GM19452 (cell line): Measurements from ENCODE around the gene MASP1.
"Not testable (repeated sequence)": the region's sequence is repeated elsewhere in the genome, so short reads cannot be mapped to it uniquely, and the experiment has no call there.

Experiments used
- ATAC-seq: cut with Tn5 transposase; IDR thresholded peaks from one replicate; pipeline ENCODE4 v1.9.1; 2021; ENCODE audit not compliant: unreplicated experiment

MASP1 gene

GRCh38 chr3:187267306-187267705, 24.2 kb downstream of the MASP1 start:
- ATAC-seq = no peak

DNA sequence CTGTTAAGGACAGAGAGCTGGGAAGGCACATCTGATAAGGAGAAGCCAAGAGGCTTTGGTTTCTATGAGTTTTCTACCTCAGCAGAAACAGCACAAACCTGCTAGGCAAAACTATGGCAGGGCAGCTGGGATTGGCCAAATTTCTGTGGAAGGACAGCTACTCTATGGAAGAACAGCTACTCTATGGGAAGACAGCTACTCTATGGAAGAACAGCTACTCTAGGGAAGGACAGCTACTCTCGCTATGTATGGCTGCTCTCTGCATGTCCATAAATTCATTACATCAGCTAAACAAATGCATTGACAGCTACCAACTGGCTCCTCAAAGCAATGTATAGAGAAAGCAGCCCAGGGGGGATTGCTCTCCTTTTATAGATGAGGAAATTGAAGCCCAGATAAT, 24.8 kb downstream of the MASP1 start:
- ATAC-seq = no peak

GRCh38 chr3:187265461-187265955, 26.0 kb downstream of the MASP1 start:
- no peak for ATAC-seq

- ATAC-seq = no peak
Observed at GRCh38 chr3:187264911-187265310, 26.6 kb downstream of the MASP1 start.

DNA sequence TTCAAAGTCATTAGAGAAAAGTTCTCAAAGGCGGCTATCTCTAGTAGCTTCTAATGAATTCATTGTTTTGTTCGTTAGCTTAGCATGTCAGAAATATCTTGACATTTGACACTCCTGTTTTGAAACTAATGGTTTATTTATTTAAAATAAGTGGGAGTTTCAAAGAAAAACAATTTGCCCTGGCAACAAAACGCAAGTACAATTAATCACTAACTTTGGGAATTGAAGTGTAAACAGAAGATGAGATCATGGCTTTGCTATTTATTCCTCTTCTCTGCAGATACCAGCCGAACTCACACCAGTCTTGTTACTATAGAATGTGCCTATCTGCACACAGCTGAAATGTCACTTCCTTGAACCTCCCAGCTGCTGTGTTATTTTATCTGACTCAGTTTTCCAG, 27.5 kb downstream of the MASP1 start:
- no peak for ATAC-seq

DNA sequence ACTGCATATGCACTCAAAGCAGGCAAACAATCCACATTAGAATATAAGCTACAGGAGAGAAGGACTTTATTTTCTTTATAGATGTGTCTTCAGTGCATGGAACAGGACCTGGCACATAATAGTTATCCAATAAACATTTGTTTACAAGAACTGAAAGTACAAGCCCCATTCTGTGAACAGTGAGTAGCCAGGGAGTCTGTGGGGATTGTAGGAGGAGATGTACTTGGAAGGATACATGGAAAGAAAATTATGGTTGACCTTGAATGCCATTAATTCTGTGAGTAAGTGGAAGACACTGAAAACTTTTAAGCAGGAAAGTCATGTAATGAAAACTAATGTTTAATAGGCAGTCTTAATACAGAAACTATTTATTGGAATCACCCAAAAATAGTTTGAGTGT, 28.3 kb downstream of the MASP1 start:
- no peak for ATAC-seq

- ATAC-seq = no peak
Observed at GRCh38 chr3:187262360-187262759, 29.2 kb downstream of the MASP1 start.

- ATAC-seq = no peak
Observed at GRCh38 chr3:187261541-187261969, 30.0 kb downstream of the MASP1 start.

- ATAC-seq = no peak
Observed at GRCh38 chr3:187259171-187259570, 32.4 kb downstream of the MASP1 start.

GRCh38 chr3:187257992-187258692, 33.4 kb downstream of the MASP1 start:
- ATAC-seq = no peak

GRCh38 chr3:187257471-187257870, 34.1 kb downstream of the MASP1 start:
- ATAC-seq = no peak

DNA sequence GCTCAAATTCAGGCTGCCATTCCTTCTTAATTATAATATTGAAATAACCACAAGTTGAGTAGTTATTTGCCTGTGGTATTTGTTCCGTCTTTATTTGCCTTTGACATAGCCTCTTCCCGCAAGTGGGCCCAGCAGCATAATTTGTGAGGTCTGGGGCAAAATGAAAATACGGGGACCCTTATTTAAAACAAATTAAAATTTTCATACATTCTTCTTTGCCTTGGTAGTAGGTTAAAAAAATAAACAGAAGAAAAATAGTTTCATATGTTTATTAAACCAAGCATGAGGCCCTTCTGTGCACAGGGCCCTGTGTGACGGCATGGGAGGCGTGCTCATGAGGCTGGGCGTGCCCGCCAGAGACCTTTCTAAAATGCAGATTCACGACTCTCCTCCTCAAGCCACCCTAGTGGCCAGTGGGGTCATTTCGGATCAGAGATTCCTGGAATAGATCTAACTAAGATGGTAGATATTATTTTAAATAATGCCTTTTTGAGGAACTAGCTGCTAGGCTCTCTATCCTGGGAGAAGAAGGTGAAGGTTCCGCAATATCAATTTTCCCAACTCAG, 35.4 kb downstream of the MASP1 start:
- ATAC-seq = no peak

DNA sequence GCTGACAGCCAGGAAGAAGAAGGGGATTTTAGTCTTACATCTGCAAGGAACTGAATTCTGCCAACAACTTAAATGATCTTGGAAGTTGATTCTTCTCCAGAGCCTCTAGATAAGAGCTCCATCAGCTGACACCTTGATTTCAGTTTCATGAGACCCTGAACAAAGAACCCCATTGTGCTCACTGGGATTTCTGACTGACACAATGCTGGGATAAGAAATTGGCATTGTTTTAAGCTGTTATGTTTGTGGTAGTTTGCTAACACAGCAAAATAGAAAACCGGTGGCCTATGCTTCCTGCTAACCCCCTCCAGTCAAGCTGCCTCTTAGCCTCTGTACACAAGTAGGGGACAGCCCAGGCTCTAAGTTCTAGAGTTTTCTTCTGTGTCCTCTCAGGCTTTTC, 36.2 kb downstream of the MASP1 start:
- ATAC-seq = no peak

DNA sequence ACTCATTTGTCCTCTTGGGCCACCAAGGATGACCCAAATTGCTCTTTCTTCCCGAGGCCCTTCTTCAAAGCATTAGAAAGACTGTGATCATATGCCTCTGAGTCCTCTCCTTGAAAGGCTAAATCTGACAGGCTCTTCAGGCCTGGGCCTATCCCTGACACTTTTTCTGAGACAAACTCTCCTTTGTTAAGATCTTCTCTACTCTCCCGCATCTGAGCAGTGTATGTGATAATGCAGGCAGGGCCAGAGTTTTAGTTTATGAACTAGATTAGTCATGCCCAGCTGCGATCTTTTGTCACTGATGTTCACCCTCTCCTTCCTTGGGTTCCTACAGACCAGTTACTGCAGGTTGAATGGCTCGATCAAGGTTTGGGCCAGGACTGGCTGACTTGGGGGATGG, 39.2 kb downstream of the MASP1 start:
- no peak for ATAC-seq

DNA sequence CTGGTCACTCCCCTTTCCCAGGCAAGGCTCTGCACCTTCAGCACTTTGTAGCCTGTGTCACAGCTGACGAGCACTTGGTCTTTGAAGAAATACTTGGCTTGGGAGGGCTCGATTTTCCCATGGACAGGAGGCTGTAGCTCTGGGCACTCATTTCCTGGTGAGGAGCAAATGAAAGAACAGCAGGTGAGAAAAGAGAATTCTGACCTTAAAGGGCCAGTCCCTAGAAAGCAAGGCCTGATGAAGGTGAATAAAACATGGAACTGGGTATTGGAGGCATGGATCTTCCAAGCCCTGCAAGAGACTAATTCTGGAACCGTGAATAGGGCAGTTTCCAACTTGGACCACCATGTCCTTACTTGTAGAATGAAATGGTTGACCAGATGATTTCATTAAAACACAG, 39.9 kb downstream of the MASP1 start:
- ATAC-seq = no peak

DNA sequence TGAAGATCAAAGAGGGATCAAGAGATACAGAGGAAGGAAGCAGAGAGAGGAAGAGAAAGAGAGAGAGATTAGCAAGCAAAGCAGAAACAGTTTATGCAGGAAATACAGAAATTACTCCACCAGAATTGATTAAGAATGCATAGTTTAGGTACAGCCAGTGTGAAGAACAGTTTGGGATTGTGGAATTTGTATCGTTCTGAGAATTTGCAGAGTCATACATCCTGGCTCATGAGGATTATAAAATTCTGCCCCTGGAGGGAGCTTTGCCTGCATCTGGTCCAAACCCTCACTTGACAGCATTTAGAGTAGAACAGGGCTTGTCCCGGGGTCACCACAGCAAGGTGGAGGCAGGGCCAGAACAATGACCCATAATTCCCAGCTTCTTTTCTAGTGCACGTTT, 44.1 kb downstream of the MASP1 start:
- no peak for ATAC-seq

DNA sequence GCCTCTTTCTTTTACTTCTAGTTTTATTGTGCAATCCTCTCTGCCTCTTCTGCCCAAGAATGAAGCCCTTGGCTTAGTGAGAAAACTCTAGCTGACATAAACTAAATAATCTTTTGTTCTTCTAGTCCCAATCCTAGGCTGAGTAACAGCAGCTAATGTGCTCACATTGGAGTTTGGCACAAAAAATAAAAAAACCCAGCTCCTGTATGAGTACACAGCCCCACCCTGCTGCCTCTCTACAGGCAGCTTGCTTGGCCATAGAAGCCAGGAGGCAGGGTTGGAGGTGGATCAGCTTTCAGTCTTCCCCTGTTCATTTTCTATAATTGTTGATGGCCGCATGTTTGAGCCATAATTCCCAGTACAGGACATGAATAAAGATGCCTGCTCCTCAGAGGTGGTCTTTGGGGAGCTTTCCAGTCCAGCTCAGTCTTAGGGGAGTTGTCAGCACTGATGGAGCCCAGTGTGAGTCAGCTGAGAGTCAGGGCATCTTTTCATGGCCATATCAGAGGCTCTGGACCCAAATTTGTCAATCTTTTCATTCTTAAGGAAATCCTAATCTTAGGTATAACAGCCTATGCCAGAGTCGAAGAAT, 47.5 kb downstream of the MASP1 start:
- ATAC-seq = no peak

GRCh38 chr3:187242900-187243299, 48.6 kb downstream of the MASP1 start:
- ATAC-seq = no peak

- ATAC-seq = no peak
Observed at GRCh38 chr3:187242435-187242834, 49.1 kb downstream of the MASP1 start.

DNA sequence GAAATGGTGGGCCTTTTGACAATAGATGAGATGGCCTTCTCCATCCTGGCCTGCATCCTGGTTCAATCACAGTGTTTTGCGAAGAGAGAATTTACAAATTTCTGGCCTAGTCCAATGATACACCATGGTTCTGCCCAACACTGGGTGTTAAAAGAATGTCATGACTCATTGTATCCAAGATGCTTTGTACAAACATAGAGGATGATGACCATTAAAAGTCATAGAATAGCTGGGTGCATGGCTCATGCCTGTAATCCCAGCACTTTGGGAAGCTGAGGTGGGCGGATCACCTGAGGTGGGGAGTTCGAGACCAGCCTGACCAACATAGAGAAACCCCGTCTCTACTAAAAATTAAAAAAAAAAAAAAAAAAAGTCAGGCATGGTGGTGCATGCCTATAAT, 52.7 kb downstream of the MASP1 start:
- not testable (repeated sequence) for ATAC-seq

- no peak for ATAC-seq
Observed at GRCh38 chr3:187238239-187238638, 53.3 kb downstream of the MASP1 start.

- no peak for ATAC-seq
Observed at GRCh38 chr3:187237741-187238140, 53.8 kb downstream of the MASP1 start.
